CD4-positive, alpha-beta T cell treated with Interleukin-4 for 1 hour (primary cell): ENCODE data around the gene CA7.
"Not testable (repeated sequence)": the region's sequence is repeated elsewhere in the genome, so short reads cannot be mapped to it uniquely, and the experiment has no call there.

Experiments
- DNase-seq, 2 donors: peaks; one replicate each; pipeline ENCODE4 v3.0.0-alpha.2; 2020 to 2022

Gene CA7

DNA sequence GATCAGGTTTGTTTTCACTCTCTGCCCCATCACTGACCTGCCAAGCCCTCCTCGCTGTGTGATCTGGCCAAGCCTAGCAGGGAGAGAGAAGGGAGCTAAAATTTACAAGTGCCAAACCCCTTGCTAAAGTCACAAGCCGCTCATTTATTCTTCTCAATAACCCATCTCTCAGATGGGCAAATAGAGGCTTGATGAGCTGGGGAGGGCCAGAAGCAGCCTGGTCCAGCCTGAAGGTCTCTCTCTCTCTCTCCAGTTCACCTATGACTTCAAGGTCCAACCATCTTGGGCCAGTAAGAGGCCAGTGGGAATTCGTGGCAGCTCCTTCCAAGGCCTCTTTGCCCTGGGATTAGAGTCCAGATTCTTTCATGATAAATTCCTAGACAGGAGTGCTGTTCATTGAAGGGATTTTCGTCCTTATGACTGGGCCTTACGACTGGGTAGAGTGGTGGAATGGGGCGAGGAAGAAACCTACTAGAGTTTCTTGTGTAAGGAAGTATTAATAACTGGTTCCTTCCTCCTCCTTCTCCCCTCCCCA is 3.4 kb downstream of the CA7 start:
- no peak for DNase-seq

DNA sequence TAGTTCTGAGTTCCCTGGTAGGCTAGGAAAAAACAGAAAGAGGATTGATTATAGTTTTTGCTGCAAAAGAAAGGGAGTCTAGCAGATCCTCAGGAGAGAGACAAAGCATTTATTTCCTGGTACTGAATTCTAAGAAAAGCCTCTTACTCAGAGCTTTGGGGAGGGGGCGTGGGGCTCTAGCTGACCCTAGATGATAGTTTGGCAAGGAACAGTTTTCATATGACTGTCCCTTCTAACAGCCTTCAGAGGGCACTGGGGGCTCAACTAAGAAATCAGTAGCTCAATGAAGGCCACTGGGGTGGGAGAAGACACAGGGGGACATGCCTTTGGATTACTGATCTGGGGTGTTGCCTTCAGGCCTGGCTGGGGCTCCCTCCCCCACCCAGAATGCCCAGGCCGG is 4.0 kb downstream of the CA7 start:
- no peak for DNase-seq

DNA sequence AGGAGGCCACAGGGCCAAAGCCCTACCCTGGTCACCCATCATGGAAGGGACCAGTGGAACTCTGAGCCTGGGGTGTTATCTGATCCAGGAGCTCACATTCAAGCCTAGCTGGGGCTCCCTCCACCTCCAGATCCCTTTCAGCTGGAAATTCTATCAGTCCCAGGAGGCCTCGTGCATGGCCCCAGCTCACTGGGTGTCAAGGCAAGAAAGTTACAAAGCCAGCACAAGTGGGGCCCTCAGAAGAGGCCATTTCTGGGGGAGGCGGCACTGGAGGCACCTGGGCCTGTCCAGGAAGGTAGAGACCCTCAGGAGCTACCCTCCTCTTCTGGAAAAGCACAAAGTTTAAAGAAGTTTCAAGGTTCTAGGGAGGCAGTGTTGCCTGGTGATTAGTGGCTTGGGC is 4.8 kb downstream of the CA7 start:
- no peak for DNase-seq

DNA sequence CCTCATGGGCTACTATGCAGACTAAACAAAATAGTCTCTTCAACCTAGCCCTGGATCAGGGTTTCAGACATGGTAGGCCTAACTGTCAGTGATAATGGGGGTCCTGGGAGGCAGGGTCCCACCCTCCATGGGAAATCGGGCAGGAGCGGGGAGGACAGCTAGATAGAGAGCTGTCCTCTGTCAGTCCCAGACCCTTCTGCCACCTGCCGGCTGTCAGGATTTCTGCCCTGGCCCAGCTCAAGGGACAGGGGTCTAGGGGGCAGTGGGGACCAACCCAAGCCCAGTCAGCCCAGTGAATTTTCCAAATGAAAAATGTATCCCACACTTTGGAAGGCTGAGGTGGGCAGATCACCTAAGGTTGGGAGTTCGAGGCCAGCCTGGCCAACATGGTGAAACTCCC is 5.3 kb downstream of the CA7 start:
- DNase-seq = no peak

DNA sequence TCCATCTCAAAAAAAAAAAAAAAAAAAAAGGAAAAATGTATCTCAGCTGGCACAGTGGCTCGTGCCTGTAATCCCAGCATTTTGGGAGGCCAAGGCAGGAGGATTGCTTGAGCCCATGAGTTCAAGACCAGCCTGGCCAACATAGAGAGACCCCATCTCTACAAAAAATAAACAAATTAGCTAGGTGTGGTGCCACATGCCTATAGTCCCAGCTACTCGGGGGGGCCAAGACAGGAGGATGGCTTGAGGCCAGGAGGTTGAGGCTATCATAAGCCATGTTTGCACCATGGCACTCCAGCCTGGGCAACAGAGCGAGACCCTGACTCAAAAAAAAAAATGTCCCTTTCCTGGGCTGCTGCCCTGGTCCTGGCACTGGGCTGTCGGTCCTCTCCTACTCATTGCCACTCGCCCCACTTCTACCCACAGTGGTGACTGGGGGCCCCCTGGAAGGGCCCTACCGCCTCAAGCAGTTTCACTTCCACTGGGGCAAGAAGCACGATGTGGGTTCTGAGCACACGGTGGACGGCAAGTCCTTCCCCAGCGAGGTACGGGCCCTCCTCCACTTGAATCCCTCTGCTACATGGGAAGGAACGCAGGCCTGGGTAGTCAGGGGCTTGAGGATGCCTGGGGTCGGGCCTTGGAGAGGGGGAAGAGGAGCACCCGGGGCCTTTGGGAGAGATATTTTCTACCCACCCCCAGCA is 6.1 kb downstream of the CA7 start:
- DNase-seq = no peak

DNA sequence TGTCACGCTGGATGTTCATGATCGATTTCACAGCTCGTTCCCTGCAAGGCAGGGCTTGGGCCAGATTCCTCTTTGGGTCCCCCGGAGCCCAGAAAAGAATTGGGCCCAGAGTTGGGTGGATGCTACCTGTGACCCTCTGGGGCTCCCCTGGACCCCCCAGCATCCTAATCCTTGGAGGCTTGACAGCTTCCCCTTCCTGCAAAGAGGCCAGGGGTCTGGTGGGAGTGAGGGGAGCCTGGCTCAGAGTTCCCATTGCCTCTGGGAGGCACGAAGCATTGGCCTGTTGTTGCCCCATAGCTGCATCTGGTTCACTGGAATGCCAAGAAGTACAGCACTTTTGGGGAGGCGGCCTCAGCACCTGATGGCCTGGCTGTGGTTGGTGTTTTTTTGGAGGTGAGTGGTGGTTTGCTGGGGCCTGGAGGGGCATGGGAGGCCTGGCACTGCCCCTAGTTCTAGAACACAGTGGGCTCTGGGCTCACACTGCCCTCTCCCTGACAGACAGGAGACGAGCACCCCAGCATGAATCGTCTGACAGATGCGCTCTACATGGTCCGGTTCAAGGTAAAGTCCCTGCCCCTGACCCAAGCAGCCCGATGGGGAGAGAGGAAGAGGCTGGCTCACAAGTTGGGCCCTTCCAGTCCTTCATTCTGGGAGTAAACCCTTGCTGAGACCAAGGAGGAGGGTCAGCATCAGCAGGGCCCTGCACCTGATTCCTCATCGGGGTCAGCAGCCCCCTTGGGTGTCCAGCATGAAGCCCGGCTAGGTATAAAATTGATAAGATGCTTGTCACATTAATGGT is 7.2 kb downstream of the CA7 start:
- no peak for DNase-seq

DNA sequence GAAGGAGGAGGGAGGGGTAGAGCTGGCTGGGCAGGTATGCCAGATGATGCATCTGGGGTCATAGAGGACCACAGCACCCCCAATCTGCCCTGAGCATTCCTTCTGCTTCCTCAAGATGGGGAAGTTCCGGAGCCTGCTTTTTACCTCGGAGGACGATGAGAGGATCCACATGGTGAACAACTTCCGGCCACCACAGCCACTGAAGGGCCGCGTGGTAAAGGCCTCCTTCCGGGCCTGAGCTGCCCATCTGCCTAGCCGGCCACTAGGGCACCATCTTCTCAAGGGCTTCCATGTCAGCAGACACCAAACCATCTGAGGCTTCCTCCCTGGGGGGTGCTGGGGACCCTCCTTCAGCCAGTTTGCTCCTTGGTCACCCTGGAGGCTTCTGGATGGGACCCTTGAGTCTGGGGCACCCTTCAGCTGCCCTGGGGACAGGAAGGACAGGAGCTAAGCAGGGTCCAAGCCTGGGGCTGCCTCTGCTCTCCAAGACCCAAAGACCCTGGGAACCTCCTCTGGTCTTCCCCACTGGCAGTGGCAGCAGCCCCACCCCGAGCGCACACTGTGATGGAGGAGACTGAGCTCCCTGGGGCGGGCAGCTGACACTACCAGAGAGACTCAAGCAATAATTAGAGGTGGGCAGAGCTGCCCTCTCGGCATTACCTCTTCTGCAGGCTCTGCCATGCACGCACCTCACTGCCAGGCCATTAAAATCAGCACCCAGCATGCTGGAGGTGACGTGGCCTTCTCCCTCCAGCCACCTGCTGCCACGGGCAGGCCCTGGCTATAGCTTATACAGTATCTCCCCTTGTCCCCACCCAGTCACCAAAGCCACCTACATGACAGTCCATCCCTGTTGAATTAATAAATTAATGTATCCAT is 9.3 kb downstream of the CA7 start:
- no peak for DNase-seq

DNA sequence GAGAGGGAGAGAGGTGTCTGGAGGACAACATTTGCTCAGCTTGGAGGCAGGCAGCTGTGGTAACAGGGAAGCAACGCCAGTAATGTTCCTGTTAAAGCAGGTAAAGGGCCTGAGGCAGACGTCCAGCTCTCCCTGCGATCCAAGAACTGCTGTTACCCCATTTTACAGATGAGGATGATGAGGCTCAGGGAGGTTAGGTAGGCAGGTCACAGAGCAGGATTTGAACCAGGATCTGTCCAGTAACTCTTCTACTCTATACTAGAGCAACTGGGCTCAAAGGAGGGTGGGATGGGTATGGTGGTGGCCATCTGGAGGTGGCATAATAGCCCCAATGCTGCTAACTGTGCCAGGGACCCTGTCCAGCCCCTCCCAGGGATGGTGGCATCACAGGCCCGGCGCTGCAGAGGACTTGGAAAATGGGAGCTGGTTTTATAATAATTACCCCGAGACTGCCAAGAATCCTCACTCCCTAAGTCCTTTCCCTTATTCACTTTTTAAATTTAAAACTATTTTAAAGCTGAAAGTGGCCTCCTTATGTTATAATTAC is 12.0 kb downstream of the CA7 start:
- DNase-seq = no peak

DNA sequence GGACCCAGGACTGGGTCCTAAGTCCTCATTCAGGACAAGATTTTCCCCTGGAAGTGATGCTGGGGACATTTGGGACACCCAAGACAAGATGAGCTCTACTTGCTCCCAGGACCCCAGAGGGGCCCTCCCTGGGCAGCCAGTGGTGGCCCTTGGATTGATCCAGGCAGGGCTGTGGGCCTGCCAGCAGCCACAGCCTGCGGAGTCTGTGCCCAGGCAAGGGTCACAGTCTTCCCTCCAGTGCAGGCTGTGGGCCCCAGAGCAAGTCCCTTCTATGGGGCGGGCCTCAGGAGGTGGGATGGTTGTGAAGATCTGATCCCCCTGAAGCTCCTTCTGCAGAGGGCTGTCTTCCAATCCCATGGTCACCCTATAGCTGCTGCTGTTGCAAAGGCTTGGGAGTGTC is 12.6 kb downstream of the CA7 start:
- DNase-seq = no peak

DNA sequence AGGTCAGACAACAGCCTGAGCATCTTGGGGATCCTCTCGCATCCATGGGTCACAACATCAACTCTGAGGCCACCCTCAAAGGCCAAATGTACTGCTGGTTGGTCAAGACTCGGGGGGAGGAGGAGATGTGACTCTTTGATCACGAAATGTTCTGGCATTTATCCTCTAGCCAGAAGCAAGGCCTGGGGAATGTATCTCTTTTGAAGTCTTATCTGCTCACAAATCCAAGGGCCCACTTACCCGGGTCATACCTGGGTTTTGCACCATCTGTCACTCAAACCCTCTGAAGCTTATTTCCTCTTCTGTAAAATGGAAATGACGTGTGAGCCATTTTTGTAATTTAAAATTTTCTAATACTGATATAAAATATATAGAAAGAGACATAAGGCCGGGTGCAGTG is 13.2 kb downstream of the CA7 start:
- no peak for DNase-seq

DNA sequence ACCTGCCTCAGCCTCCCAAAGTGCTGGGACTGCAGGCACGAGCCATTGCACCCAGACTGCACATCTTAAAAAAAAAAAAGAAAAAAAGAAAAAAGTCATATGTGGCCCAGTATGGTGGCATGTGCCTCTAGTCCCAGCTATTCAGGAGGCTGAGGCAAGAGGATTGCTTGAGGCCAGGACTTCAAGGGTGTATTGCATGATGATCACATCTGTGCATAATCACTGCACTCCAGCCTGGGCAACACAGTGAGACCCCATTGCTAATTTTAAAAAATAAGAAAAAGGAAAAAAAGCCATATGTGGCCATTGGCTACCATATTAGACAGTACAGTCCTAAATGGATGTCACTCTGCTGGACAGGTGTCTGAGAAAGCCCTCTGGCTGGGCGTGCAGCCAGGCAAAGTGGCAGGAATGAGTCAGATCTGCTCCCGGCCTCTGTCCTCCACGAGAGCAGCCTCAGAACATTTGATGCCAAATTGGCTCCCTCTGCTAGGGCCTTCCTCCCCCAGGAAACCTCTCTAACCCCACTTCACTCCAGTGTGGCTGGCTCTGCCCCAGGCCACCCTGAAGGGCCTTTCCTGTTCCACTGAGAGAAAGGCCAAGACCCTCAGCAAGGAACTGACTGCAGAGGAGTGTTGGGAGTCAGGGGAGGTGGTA is 14.7 kb downstream of the CA7 start:
- no peak for DNase-seq

DNA sequence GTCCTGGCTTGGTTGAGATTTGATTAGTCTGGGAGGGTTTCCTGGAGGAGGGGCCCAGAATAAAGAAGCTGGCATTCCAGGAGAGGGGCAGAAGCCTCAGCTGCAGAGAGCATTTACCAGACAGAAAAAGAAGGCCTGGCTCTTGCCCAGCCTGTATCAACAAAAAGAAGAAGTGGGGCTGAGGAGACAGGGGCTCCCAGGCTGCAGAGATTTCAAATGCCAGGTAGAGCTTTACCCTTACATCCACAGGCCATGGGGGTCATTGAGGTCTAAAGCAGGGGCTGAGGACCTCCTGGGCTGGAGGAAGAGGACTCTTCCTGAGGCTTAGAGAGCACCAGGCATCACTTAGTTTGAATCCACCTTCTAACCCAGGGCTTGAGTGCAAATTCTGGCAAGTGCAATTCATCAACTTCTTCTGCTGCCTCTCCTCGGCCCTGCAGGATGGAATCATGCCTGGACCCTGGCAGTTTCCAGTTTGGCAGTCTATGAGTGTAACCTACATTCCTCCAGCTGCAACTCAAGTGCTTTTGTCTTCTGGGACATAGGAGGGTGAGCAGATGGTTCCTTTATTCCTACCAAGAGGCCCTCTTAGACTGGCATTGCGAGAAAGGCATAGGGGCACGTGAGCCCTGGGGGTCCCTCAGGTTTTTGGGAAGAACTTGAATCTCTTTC is 15.3 kb downstream of the CA7 start:
- no peak for DNase-seq

DNA sequence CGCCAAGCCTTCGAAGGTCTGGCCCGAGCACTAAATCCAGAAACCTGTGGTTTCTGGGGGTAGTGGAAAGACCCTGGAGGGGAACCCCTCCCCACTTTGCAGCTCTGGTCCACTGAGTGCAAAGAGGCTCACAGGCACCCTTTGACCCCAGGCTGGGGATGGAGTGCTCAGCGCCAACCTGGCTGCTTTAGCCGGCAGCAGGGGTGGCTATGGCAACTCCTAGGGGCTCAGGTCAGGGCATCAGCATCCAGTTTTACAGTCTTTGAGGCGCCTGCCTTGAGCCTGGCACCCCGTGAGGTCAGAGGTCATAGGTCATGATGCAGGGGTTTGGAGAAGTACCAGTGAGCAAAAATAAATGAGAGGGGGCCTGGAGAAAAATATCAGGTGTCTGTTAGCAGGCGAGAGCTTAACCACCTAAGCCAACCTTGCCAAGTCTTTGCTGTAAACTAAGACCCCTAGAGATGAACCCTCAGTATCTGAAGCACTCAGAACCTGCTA is 17.9 kb downstream of the CA7 start:
- DNase-seq = no peak

DNA sequence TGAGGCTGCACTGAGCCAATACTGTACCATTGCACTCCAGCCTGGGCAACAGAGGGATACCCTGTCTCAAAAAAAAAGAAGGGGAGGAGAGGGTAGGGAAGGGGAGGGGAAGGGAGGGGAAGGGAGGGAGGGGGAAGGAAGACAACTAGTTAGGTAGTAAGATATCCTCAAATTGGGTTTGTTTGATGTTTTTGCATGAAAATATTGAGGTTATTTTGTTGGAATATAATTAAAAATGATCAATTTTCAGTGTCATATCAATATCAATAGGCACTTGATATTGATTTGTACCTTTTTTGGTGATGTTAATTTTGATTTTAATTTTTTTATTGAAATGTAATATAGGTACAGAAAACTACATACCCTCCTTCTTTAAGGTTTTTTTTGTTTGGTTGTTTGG is 19.5 kb downstream of the CA7 start:
- DNase-seq = no peak

DNA sequence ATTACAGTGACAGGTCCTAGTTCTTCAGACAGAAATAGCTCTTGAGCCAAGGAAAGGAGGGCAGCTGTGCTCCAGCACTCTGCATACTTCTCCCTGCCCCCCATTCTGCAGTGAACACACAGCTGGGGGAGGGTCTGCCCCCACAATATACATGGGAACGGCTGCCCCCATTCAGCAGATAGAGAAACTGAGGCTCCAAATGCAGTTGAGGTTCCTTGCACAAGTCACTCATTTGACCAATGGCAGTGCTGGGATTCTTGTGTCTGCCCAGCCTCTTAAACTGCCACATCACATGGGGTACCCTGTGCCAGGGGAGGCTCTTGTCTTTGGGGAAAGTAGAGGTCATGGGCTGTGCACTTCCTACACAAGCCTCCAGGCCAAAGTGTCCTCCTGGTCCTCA is 25.2 kb downstream of the CA7 start:
- DNase-seq = no peak

DNA sequence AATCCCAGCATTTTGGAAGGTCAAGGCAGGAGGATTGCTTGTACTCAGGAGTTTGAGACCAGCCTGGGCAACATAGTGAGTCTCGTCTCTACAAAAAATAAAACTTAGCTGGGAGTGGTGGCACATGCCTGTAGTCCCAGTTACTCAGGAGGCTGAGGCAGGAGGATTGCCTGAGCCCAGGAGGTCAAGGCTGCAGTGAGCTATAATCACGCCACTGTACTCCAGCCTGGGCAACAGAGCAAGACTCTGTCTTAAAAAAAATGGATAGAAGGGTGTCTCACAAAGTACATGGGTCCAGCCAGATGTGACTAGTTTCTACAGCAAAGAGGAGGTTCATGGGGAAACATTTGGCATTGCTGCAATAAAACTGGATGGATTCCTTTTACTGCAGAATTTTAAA is 27.1 kb downstream of the CA7 start:
- not testable (repeated sequence) for DNase-seq

DNA sequence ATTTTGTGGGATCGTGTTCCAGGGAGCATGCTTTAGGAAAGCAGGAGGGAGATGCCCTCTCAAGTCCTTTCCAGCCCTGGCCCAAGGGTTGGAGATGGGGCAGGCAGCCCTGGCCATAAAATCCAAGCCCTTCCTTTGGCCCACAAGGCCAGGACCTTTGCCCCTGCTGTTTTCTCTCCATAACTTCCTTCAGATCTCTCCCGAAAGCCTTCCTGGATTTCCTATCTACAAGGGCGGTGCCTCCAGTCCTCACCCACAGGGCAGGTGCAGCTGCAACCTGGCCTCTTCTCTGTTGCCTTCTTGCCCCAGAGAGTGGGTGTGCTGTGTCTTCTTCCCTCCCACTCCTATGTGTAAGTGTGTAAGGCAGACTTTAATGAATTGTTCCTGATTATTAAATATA is 27.6 kb downstream of the CA7 start:
- DNase-seq = no peak

DNA sequence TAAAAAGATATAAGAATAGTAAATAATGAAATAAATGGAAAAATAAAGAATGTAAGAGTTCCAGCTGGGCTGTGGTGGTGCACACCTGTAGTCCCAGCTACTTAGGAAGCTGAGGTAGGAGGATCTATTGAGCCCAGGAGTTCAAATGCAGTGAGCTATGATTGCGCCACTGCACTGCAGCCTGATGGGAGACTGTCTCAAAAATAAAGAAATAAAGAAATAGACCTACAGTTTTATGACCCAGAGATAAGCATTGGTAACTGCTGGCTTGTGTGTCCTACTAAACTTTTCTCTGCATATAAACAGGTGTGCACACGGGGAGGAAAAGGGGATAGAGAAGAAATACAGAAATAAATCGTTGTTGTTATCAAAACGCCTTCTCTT is 28.3 kb downstream of the CA7 start:
- no peak for DNase-seq

DNA sequence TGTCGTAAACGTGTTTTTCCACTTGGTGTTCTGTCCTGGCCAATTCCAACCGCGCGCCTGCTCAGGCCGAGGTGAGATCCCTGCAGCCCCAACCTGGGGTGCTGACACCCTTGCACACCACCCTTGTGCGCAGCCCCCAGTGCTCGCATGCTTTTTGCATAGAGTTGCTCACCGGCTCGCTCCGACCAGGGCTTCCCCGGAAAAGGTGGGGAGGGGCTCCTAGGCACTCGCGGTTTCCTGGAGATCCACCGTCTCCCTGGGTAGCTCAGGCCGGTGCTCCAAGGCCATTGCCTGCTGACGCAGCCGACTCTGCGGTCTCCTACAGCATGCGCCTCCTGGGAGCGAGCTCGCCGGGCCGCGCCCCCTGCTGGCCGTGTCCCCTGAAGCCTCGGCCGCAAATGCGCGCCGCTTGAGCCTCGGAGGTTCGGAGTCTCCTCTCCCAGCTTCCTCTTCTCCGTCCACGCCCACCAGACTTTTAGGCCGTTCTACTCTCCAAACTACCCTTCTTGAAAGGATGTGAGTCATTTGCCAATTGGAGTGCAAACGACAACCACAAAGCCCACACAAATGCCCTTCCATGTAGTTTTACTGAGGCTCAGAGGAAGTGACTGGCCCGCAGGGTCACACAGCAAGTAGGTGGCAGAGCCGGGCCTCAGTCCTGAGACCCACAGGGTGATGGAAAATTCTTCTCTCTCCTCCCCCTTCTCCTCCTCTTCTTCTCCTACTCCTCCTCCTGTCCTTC is 28.9 kb downstream of the CA7 start:
- DNase-seq = peak; percentile 90 to 92

DNA sequence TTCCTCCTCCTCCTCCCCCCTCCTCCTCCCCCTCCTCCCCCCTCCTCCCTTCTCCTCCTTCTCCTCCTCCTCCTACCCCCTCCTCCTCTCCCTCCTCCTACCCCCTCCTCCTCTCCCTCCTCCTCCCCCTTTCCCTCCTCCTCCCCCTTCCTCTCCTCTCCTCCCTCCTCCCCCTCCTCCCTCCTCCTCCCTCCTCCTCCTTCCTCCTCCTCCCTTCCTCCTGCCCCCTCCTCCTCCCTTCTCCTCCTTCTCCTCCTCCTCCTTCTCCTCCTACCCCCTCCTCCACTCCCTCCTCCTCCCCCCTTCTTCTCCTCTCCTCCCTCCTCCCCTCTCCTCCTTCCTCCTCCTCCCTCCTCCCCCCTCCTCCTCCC is 29.5 kb downstream of the CA7 start:
- no peak for DNase-seq
